ENCODE measurements around the gene AP4M1. TPM values are rescaled to one million over a fixed set of nuclear protein-coding genes. Genes with fewer than 3 reads are reported as not detected.
A peak's percentile ranks its signal among the peaks of the same experiment; 100 is the strongest.

AP4M1 gene
- polyA plus RNA-seq, 1 experiment: 26.1 TPM

DNA sequence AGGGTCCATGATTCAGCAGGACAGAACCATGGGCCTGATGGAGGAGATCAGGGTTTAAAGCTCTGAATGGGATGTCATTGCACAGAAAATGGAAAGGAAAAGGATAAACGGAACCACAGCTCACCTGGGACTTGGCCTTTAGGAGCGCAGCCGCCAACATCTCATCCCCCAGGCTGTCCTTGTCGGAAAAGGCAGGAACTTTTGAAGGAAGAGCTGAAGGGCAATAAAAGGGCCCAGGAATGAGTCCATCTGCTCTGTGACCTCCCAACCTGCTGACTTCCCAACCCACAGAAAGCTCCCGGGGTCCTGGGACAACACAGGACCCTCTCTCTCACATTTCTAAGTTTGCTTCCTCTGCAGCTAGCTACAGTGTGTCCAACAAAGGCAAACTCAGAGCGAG is 26.0 kb upstream of the AP4M1 start:
- POLR2A ChIA-PET: interaction anchor here (0.6 kb wide), 1 partner anchor 659 kb away, joined by 9 read pairs; no protein-coding TSS in a partner anchor
- Histone ChIP-seq H3K4me3 (ENCODE audit: low read depth, low read length) (no peak overlapping the region), H3K9me3 (ENCODE audit: control insufficient read depth, insufficient read depth, low read length) (peaks cover 69% of the 10 kb centered on the region), H3K27me3 (ENCODE audit: control insufficient read depth, insufficient read depth, low read length) (no peaks in the 10 kb centered on the region), H3K27ac (ENCODE audit: low read depth, low read length) (no peak overlapping the region)
- CTCF ChIA-PET: interaction anchor here (0.7 to 1.0 kb wide), 2 partner anchors 8 to 81 kb away, joined by 3 to 5 read pairs; no protein-coding TSS in a partner anchor
- TF ChIP-seq, protein P1, sequence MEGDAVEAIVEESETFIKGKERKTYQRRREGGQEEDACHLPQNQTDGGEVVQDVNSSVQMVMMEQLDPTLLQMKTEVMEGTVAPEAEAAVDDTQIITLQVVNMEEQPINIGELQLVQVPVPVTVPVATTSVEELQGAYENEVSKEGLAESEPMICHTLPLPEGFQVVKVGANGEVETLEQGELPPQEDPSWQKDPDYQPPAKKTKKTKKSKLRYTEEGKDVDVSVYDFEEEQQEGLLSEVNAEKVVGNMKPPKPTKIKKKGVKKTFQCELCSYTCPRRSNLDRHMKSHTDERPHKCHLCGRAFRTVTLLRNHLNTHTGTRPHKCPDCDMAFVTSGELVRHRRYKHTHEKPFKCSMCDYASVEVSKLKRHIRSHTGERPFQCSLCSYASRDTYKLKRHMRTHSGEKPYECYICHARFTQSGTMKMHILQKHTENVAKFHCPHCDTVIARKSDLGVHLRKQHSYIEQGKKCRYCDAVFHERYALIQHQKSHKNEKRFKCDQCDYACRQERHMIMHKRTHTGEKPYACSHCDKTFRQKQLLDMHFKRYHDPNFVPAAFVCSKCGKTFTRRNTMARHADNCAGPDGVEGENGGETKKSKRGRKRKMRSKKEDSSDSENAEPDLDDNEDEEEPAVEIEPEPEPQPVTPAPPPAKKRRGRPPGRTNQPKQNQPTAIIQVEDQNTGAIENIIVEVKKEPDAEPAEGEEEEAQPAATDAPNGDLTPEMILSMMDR (IDR thresholded peaks at IDR 0.05; ENCODE audit: low read depth, low read length): no peak
- no peak for DNase-seq (ENCODE audit: low read depth, low spot score)

DNA sequence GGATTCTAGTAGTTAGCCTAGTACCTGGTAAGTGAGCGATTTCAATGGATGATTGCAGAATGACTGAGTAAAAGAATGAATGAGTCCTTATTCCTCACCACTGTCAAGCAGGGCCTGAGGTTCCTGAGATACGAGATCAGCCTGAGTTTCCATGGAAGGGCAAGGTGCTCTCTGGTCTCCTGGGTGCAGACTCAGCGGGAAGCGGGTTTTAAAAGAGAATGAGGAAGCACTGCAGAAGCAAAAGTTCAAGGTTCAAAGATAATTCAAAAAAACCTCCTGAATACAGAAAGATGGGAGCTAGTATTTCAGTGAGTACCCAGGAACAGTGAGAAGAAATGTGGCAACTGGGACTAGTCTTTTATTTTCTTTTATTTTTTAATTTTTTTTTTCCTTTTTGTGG is 24.2 kb upstream of the AP4M1 start:
- ChIA-PET POLR2A (no interaction called here), CTCF (no interaction called here)
- no peak overlapping the region for H3K27ac ChIP-seq (ENCODE audit: low read depth, low read length)
- no peak for DNase-seq (ENCODE audit: low read depth, low spot score)
- TF ChIP-seq, protein P1 (IDR thresholded peaks at IDR 0.05; ENCODE audit: low read depth, low read length): no peak
- H3K9me3 ChIP-seq (ENCODE audit: control insufficient read depth, insufficient read depth, low read length): peaks cover 52% of the 10 kb centered on the region
- no peak overlapping the region for H3K4me3 ChIP-seq (ENCODE audit: low read depth, low read length)
- no peaks in the 10 kb centered on the region for H3K27me3 ChIP-seq (ENCODE audit: control insufficient read depth, insufficient read depth, low read length)

DNA sequence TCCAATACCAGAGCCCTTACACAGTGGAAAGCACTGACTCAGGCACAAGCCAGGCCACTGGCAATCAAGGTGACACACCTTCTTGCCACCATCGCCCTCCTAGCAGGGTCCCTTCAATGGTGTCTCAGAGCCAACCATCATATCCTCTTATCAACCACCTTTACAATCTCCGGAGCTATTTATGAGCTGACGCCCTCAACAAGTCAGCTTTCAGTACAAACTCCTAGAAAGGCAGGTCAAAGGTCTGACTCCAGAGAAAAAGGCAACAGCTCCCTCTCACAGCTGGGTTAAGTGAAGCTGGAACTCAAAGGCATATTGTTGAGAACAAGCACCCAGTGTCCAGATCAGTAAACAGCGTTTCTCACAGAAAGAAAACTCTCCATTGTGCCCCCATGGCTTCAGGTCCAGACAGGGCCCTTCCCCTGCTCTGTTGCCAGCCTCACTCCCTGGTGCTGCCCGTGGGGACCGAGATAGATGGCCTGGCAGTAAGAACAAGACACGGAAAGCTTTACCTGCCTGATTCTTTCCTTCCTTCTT is 22.4 kb upstream of the AP4M1 start:
- TF ChIP-seq, protein P1 (IDR thresholded peaks at IDR 0.05; ENCODE audit: low read depth, low read length): no peak
- Histone ChIP-seq H3K27ac (ENCODE audit: low read depth, low read length) (no peak overlapping the region), H3K27me3 (ENCODE audit: control insufficient read depth, insufficient read depth, low read length) (no peaks in the 10 kb centered on the region)

DNA sequence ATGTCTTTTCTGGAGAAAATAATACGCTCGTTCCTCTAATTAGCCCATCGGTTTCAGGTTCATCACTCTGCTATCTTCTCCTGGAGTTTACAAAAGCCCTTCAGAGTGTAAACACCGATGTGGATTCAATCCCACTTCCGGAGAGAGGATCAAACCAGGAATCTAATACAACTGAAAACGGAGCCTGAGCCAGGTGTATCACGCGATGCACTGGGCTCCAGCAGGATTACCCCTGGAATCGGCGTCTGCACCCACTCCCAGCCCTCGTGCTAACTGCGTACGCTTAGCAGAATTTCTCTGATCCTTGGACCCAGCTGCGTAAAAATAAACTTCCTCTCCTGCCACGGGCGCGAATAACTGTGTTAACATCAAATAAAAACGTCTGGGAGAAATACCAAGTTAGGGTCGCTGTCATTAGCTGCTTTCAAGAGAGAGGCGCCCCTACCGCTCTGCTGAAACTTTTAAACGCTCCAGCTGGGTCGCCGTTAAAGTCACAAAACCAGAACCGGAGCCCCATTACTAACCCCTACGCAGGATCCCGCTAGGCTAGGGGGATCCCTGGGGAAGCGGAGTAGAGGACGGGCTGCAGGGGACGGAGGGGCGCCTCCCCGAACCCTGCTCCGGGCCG is 20.4 kb upstream of the AP4M1 start:
- DNase-seq (ENCODE audit: low read depth, low spot score): no peak

More for the DNA sequence above, 22.4 kb upstream of the AP4M1 start:
- ChIA-PET CTCF (no interaction called here), POLR2A (no interaction called here)
- peaks cover 33% of the 10 kb centered on the region for H3K9me3 ChIP-seq (ENCODE audit: control insufficient read depth, insufficient read depth, low read length)
- H3K4me3 ChIP-seq (ENCODE audit: low read depth, low read length): no peak overlapping the region
- DNase-seq (ENCODE audit: low read depth, low spot score): no peak

More for the DNA sequence above, 20.4 kb upstream of the AP4M1 start:
- H3K27ac ChIP-seq (ENCODE audit: low read depth, low read length): peak overlapping the region; percentile 84
- H3K27me3 ChIP-seq (ENCODE audit: control insufficient read depth, insufficient read depth, low read length): no peaks in the 10 kb centered on the region
- ChIA-PET POLR2A (interaction anchor here (0.7 to 1.1 kb wide), 2 partner anchors 20 to 31 kb away, joined by 3 to 4 read pairs; partner anchors contain the start of genes MCM7 and ZSCAN21), CTCF (interaction anchor here (1.1 to 2.3 kb wide), 3 partner anchors 9 to 167 kb away, joined by 3 to 5 read pairs (median 4); no protein-coding TSS in a partner anchor)
- peak overlapping the region; percentile 95 for H3K4me3 ChIP-seq (ENCODE audit: low read depth, low read length)
- H3K9me3 ChIP-seq (ENCODE audit: control insufficient read depth, insufficient read depth, low read length): peaks cover 14% of the 10 kb centered on the region
- TF ChIP-seq, protein P1 (IDR thresholded peaks at IDR 0.05; ENCODE audit: low read depth, low read length): no peak
